K562 (cell line): ENCODE data around the gene CAPZB. TPM values are rescaled to one million over a fixed set of nuclear protein-coding genes. Genes with fewer than 3 reads are reported as not detected.

ENCODE experiments used
- ARID2 ChIP-seq: fragments of 450-650 bp; IDR thresholded peaks from 2 replicates; pipeline ENCODE4 v1.6.1; 2017; ENCODE audit warnings: antibody characterized with exemption, mild to moderate bottlenecking
- BHLHE40 ChIP-seq: IDR thresholded peaks from 2 replicates; pipeline ENCODE4 v1.6.1; 2011; ENCODE audit warnings: low read length, improper control_type of control experiment
- EGR1 ChIP-seq: fragments of 450-650 bp; conservative IDR thresholded peaks from 2 replicates; pipeline ENCODE4 v1.6.1; 2017; ENCODE audit warnings: mild to moderate bottlenecking
- ELF2 ChIP-seq: fragments of 250-450 bp; sonication (Bioruptor Pico); IDR thresholded peaks from 2 replicates; pipeline ENCODE4 v1.5.0; 2021; ENCODE audit warnings: mild to moderate bottlenecking
- FOXK2 ChIP-seq, 2 experiments: fragments of 450-650 bp; IDR thresholded peaks in 1 of 2; conservative IDR thresholded peaks in 1 of 2; 2 replicates each; pipeline ENCODE4 v1.6.1; 2016; ENCODE audit warnings: low read depth in 2 of 2, mild to moderate bottlenecking in 1 of 2
- FOXP1 ChIP-seq: sonication (generic); formaldehyde crosslinking; IDR thresholded peaks from 2 replicates; pipeline ENCODE4 v1.8.0; 2022; ENCODE audit warnings: mild to moderate bottlenecking, missing genetic modification reagents
- HDAC1 ChIP-seq, 2 experiments: fragments of 450-650 bp; IDR thresholded peaks; 2 replicates each; pipeline ENCODE4 v1.6.1; 2016 to 2017; ENCODE audit warnings: inconsistent platforms in 1 of 2, mild to moderate bottlenecking in 1 of 2, moderate library complexity in 1 of 2
- JUN ChIP-seq, 2 experiments: sonication (generic) in 1 of 2; formaldehyde crosslinking in 1 of 2; IDR thresholded peaks; 2 replicates each; pipeline versions ENCODE4 v1.6.1 to v1.8.0; 2012 to 2022; ENCODE audit warnings: borderline replicate concordance in 2 of 2, mild to moderate bottlenecking in 2 of 2, improper control_type of control experiment in 1 of 2, low read depth in 1 of 2, low read length in 1 of 2, missing genetic modification reagents in 1 of 2
- KDM2B ChIP-seq: fragments of 250-450 bp; sonication (Bioruptor Pico); IDR thresholded peaks from 2 replicates; pipeline ENCODE4 v1.8.0; 2021; ENCODE audit warnings: mild to moderate bottlenecking, moderate library complexity
- MAFF ChIP-seq: IDR thresholded peaks from 2 replicates; pipeline ENCODE4 v1.6.1; 2012; ENCODE audit warnings: low read length, improper control_type of control experiment
- POLR2B ChIP-seq: fragments of 450-650 bp; IDR thresholded peaks from 2 replicates; pipeline ENCODE4 v1.6.1; 2018; ENCODE audit warnings: low read depth; ENCODE audit not compliant: partially characterized antibody
- RBBP5 ChIP-seq: fragments of 200-600 bp; sonication (generic); IDR thresholded peaks from 2 replicates; pipeline ENCODE4 v1.6.1; 2012; ENCODE audit warnings: borderline replicate concordance, mild to moderate bottlenecking, low read length, control low read depth, inconsistent platforms; ENCODE audit not compliant: insufficient read depth, poor library complexity, severe bottlenecking
- SOX6 ChIP-seq: fragments of 450-650 bp; IDR thresholded peaks from 2 replicates; pipeline ENCODE4 v1.6.1; 2014; ENCODE audit warnings: mild to moderate bottlenecking
- TBL1XR1 ChIP-seq, 2 experiments: IDR thresholded peaks; 2 replicates each; pipeline ENCODE4 v1.6.1; 2012; ENCODE audit warnings: improper control_type of control experiment in 2 of 2, low read length in 2 of 2, mild to moderate bottlenecking in 1 of 2
- TEAD1 ChIP-seq, 2 experiments: fragments of 450-650 bp in 1 of 2; sonication (generic) in 1 of 2; formaldehyde crosslinking; IDR thresholded peaks; 2 replicates each; pipeline versions ENCODE4 v1.4.0 to v1.8.0; 2020 to 2022; ENCODE audit warnings: mild to moderate bottlenecking in 2 of 2, missing genetic modification reagents in 1 of 2
- TFAP4 ChIP-seq: sonication (generic); formaldehyde crosslinking; IDR thresholded peaks from 2 replicates; pipeline ENCODE4 v1.8.0; 2022; ENCODE audit warnings: missing genetic modification reagents, mild to moderate bottlenecking, moderate library complexity, borderline replicate concordance
- ZBTB43 ChIP-seq: sonication (generic); formaldehyde crosslinking; IDR thresholded peaks from 2 replicates; pipeline ENCODE4 v1.8.0; 2023; ENCODE audit warnings: mild to moderate bottlenecking, missing genetic modification reagents
- ZBTB7A ChIP-seq: IDR thresholded peaks from 2 replicates; pipeline ENCODE4 v1.6.1; 2011; ENCODE audit warnings: low read depth, mild to moderate bottlenecking, low read length, moderate library complexity, borderline replicate concordance; ENCODE audit not compliant: control insufficient read depth
- ZFX ChIP-seq: sonication (generic); formaldehyde crosslinking; IDR thresholded peaks from 2 replicates; pipeline ENCODE4 v1.8.0; 2022; ENCODE audit warnings: mild to moderate bottlenecking, missing genetic modification reagents, moderate library complexity
- ZKSCAN1 ChIP-seq: fragments of 150-350 bp; IDR thresholded peaks from 2 replicates; pipeline ENCODE4 v1.6.1; 2016; ENCODE audit warnings: low read depth, low read length
- ZKSCAN3 ChIP-seq: fragments of 250-450 bp; sonication (Bioruptor Pico); IDR thresholded peaks from 2 replicates; pipeline ENCODE4 v1.4.0; 2020
- ZNF175 ChIP-seq: fragments of 200-800 bp; sonication (Bioruptor generic); IDR thresholded peaks from 2 replicates; pipeline ENCODE4 v1.6.1; 2016; ENCODE audit warnings: low read depth, mild to moderate bottlenecking, missing genetic modification characterization, missing compliant biosample characterization
- ZNF23 ChIP-seq: fragments of 250-450 bp; sonication (Bioruptor Pico); IDR thresholded peaks from 2 replicates; pipeline ENCODE4 v1.4.0; 2020; ENCODE audit warnings: mild to moderate bottlenecking
- ZNF24 ChIP-seq: fragments of 450-650 bp; IDR thresholded peaks from 2 replicates; pipeline ENCODE4 v1.6.1; 2016
- ZNF263 ChIP-seq: sonication (generic); formaldehyde crosslinking; IDR thresholded peaks from 2 replicates; pipeline ENCODE4 v1.8.0; 2022; ENCODE audit warnings: mild to moderate bottlenecking, missing genetic modification reagents, borderline replicate concordance
- ZNF444 ChIP-seq: fragments of 250-450 bp; sonication (Bioruptor Pico); IDR thresholded peaks from 2 replicates; pipeline ENCODE4 v1.4.0; 2020; ENCODE audit warnings: mild to moderate bottlenecking, moderate library complexity
- ZNF696 ChIP-seq: fragments of 250-450 bp; sonication (Bioruptor Pico); conservative IDR thresholded peaks from 2 replicates; pipeline ENCODE4 v1.4.0; 2020; ENCODE audit warnings: mild to moderate bottlenecking, moderate library complexity
- ZSCAN29 ChIP-seq: fragments of 450-650 bp; IDR thresholded peaks from 2 replicates; pipeline ENCODE4 v1.6.1; 2017
- polyA plus RNA-seq, 8 experiments: library from polyadenylated mRNA; depleted of rRNA in 4 of 8; stranded (reverse) in 5 of 8; unstranded in 3 of 8; fragments of >200 nt; fragmentation: Nextera tagmentation in 2 of 8; fragmentation: Illumina TruSeq in 1 of 8; extraction: Ambion mirVana in 2 of 8; extraction: Trizol in 1 of 8; gene quantifications; 2 replicates each; pipeline versions ENCODE4 v1.2.1 to v1.2.3, GENCODE V29; 2011 to 2014; ENCODE audit warnings: inconsistent platforms in 1 of 8, missing spikeins in 1 of 8
- total RNA-seq, 7 experiments: library from RNA; depleted of rRNA in 6 of 7; stranded (reverse); fragments of >200 nt in 6 of 7; fragmentation: Illumina TruSeq in 2 of 7; extraction: Trizol in 2 of 7; gene quantifications; 2 replicates each; pipeline versions ENCODE4 v1.2.1 to v1.2.3, GENCODE V29; 2011 to 2021; ENCODE audit warnings: low replicate concordance in 1 of 7

Gene CAPZB
- total and polyA plus RNA-seq, 9 of the 15 experiments (the other 6 are each of a cell fraction or from before 2014, with no cell fraction given) = 57.6 to 297 (median 125) TPM

- TF ChIP-seq ZBTB43 (CRISPR knock-in tag) (0 out of 2 replicates have a peak, but pooled peaks have one; percentile 10), ARID2 (no peak), FOXK2 (conservative IDR thresholded peaks at IDR 0.05 in 1 of 2, IDR thresholded peaks at IDR 0.05 in 1 of 2; ENCODE audit: low read depth in 2 of 2) (peak in 1 of 2 experiments; percentile 27; a peak in 1 of 4 replicates), EGR1 (peak; percentile 43; the same call in 1 of the 2 replicates), HDAC1 (IDR thresholded peaks at IDR 0.05) (peak in 1 of 2 experiments; percentile 15; a peak in 1 of 4 replicates), ZFX (CRISPR knock-in tag) (peak; percentile 71), TEAD1 (CRISPR knock-in tag; IDR thresholded peaks at IDR 0.05) (peak in 1 of 2 experiments; percentile 83; a peak in 2 of 4 replicates), FOXP1 (CRISPR knock-in tag) (0 out of 2 replicates have a peak, but pooled peaks have one; percentile 53), ZNF444 (CRISPR knock-in tag) (peak; percentile 59; the same call in 1 of the 2 replicates), ZSCAN29 (no peak), ZNF24 (no peak), TFAP4 (CRISPR knock-in tag) (peak; percentile 11; the same call in 1 of the 2 replicates), ZNF696 (no peak), KDM2B (CRISPR knock-in tag) (no peak), RBBP5 (peak; percentile 29), JUN (IDR thresholded peaks at IDR 0.05; ENCODE audit: borderline replicate concordance, low read depth, low read length) (no peak), JUN (CRISPR knock-in tag; IDR thresholded peaks at IDR 0.05; ENCODE audit: borderline replicate concordance) (peak; percentile 50; the same call in 1 of the 2 replicates), MAFF (no peak), ZNF175 (no peak), ZKSCAN1 (no peak), POLR2B (peak; percentile 10), TBL1XR1 (IDR thresholded peaks at IDR 0.05; ENCODE audit: low read length in 2 of 2) (0 out of 4 replicates have a peak, but pooled peaks of 1 of the 2 experiments have one; percentile 35), ZBTB7A (peak; percentile 6; the same call in 1 of the 2 replicates), ZKSCAN3 (CRISPR knock-in tag) (peak; percentile 99), BHLHE40 (0 out of 2 replicates have a peak, but pooled peaks have one; percentile 14), SOX6 (no peak), ELF2 (CRISPR knock-in tag) (0 out of 2 replicates have a peak, but pooled peaks have one; percentile 44), ZNF263 (CRISPR knock-in tag) (no peak), ZNF23 (CRISPR knock-in tag) (no peak)
Measured at GRCh38 chr1:19484798-19485361, 459 bp downstream of the CAPZB start (continued).
